Ramos (cell line): ENCODE results near the gene SEL1L3.
"Not testable (repeated sequence)": the region's sequence is repeated elsewhere in the genome, so short reads cannot be mapped to it uniquely, and the experiment has no call there.

Experiments
- in situ Hi-C: fragments of 300-500 bp; cut with MboI; formaldehyde crosslinking; loops from one replicate; pipeline ENCODE4 v1.14.3; 2022; ENCODE audit warnings: low sequenced_read_pairs; ENCODE audit not compliant: unreplicated experiment

Gene SEL1L3

GRCh38 chr4:25879991-25880651 is 17.3 kb upstream of the SEL1L3 start:
- in situ Hi-C loops: loop anchor here (10.0 kb wide), 1 partner anchor 955 kb away; no protein-coding TSS in a partner anchor

- in situ Hi-C loops: loop anchor here (10.0 kb wide), 1 partner anchor 955 kb away; no protein-coding TSS in a partner anchor
Observed at GRCh38 chr4:25879587-25879986, 16.8 kb upstream of the SEL1L3 start.

GRCh38 chr4:25879091-25879584 is 16.4 kb upstream of the SEL1L3 start:
- in situ Hi-C loops: loop anchor here (10.0 kb wide), 1 partner anchor 956 kb away; no protein-coding TSS in a partner anchor

- in situ Hi-C loops: loop anchor here (10.0 kb wide), 1 partner anchor 956 kb away; no protein-coding TSS in a partner anchor
Observed at GRCh38 chr4:25878676-25879075, 15.9 kb upstream of the SEL1L3 start.

- in situ Hi-C loops: loop anchor here (10.0 kb wide), 1 partner anchor 959 kb away; no protein-coding TSS in a partner anchor
Observed at GRCh38 chr4:25875281-25875745, 12.5 kb upstream of the SEL1L3 start.

GRCh38 chr4:25874655-25875054 is 11.9 kb upstream of the SEL1L3 start:
- in situ Hi-C loops: loop anchor here (10.0 kb wide), 1 partner anchor 960 kb away; no protein-coding TSS in a partner anchor

GRCh38 chr4:25873632-25874129 is 10.9 kb upstream of the SEL1L3 start:
- in situ Hi-C loops: loop anchor here (10.0 kb wide), 1 partner anchor 961 kb away; no protein-coding TSS in a partner anchor

- in situ Hi-C loops: loop anchor here (10.0 kb wide), 1 partner anchor 962 kb away; no protein-coding TSS in a partner anchor
Observed at GRCh38 chr4:25872851-25873631, 10.3 kb upstream of the SEL1L3 start.

- in situ Hi-C loops: loop anchor here (10.0 kb wide), 1 partner anchor 965 kb away; no protein-coding TSS in a partner anchor
Observed at GRCh38 chr4:25870081-25870480, 7.3 kb upstream of the SEL1L3 start.

GRCh38 chr4:25867781-25868294 is 5.0 kb upstream of the SEL1L3 start:
- in situ Hi-C loops: no loop called here

GRCh38 chr4:25866401-25866800 is 3.6 kb upstream of the SEL1L3 start:
- in situ Hi-C loops: not testable (repeated sequence)

GRCh38 chr4:25865586-25865985 is 2.8 kb upstream of the SEL1L3 start:
- in situ Hi-C loops: no loop called here

GRCh38 chr4:25863831-25864418 is 1.1 kb upstream of the SEL1L3 start:
- in situ Hi-C loops: no loop called here

- in situ Hi-C loops: no loop called here
Observed at GRCh38 chr4:25863347-25863784, 578 bp upstream of the SEL1L3 start.

GRCh38 chr4:25861951-25862410 is 807 bp downstream of the SEL1L3 start:
- in situ Hi-C loops: no loop called here

- in situ Hi-C loops: no loop called here
Observed at GRCh38 chr4:25861280-25861950, 1.4 kb downstream of the SEL1L3 start.

- in situ Hi-C loops: no loop called here
Observed at GRCh38 chr4:25860586-25861279, 2.1 kb downstream of the SEL1L3 start.

GRCh38 chr4:25859429-25860148 is 3.2 kb downstream of the SEL1L3 start:
- in situ Hi-C loops: loop anchor here (5.0 kb wide), 1 partner anchor 123 kb away; no protein-coding TSS in a partner anchor
